Measurements from ENCODE around the gene LRRC8B. TPM values are rescaled to one million over a fixed set of nuclear protein-coding genes. Genes with fewer than 3 reads are reported as not detected.

The LRRC8B gene
- total and polyA plus RNA-seq, 11 donors: 0.91 to 10.4 (median 4.7) TPM

GRCh38 chr1:89598450-89599331 is 74.1 kb downstream of the LRRC8B start:
- TF ChIP-seq POLR2A (IDR thresholded peaks at IDR 0.05): no peak
- peak; percentile 51 to 79 (median 69) for TF ChIP-seq CTCF (IDR thresholded peaks at IDR 0.05)
- Histone ChIP-seq H3K27ac (no peak overlapping the region), H3K36me3 (peaks cover 0 to 18% (median 0%) of the 10 kb centered on the region in 9 donors), H3K9me3 (no peaks in the 10 kb centered on the region), H3K4me3 (no peak overlapping the region), H3K27me3 (no peaks in the 10 kb centered on the region), H3K4me1 (peaks cover 0 to 19% (median 5%) of the 10 kb centered on the region in 12 donors)
- intact Hi-C loops (cut with DNase I): loop anchor here (1.0 to 10.0 kb wide), 9 partner anchors 74 to 164 kb away; partner anchors contain the start of gene LRRC8B (in 4 of the 10)
- peak in 3 of 4 donors; percentile 68 to 72 (median 69) for ATAC-seq
- DNase-seq: no peak
- WGBS, 4 donors: 69 to 74% (median 73%) methylated on average over 5 of the region's 5 CpGs

GRCh38 chr1:89599332-89599630 is 74.7 kb downstream of the LRRC8B start:
- Histone ChIP-seq H3K36me3 (peaks cover 0 to 18% (median 0%) of the 10 kb centered on the region in 9 donors), H3K27me3 (no peaks in the 10 kb centered on the region), H3K4me1 (peaks cover 0 to 25% (median 11%) of the 10 kb centered on the region in 12 donors), H3K27ac (no peak overlapping the region), H3K9me3 (no peaks in the 10 kb centered on the region), H3K4me3 (no peak overlapping the region)
- no peak for DNase-seq
- TF ChIP-seq POLR2A (IDR thresholded peaks at IDR 0.05): no peak
- TF ChIP-seq CTCF (IDR thresholded peaks at IDR 0.05): peak in 2 of 12 donors; percentile 5 to 14
- 79 to 92% (median 84%) methylated on average over 2 of the region's 2 CpGs for WGBS, 4 donors
- ATAC-seq: peak in 1 of 4 donors; percentile 14
- intact Hi-C loops (cut with DNase I): loop anchor here (1.0 to 10.0 kb wide), 8 partner anchors 74 to 164 kb away; partner anchors contain the start of gene LRRC8B (in 4 of the 10)

- TF ChIP-seq CTCF (IDR thresholded peaks at IDR 0.05) (no peak), POLR2A (IDR thresholded peaks at IDR 0.05) (no peak)
- intact Hi-C loops (cut with DNase I): loop anchor here in 5 of 10 donors (5.0 to 10.0 kb wide), 4 partner anchors 76 to 164 kb away; partner anchors contain the start of gene LRRC8B (in 3 of the 5)
- no peak for DNase-seq
- no peak for ATAC-seq
- Histone ChIP-seq H3K27ac (no peak overlapping the region), H3K4me1 (peaks cover 0 to 30% (median 14%) of the 10 kb centered on the region in 12 donors), H3K9me3 (no peaks in the 10 kb centered on the region), H3K36me3 (peaks cover 0 to 7% (median 0%) of the 10 kb centered on the region in 9 donors), H3K27me3 (no peaks in the 10 kb centered on the region), H3K4me3 (no peak overlapping the region)
- 94 to 96% (median 95%) methylated on average over 3 of the region's 3 CpGs for WGBS, 4 donors
Observed at GRCh38 chr1:89600451-89601224, 76.0 kb downstream of the LRRC8B start.
